D721Med (cell line): ENCODE results near the gene PLAAT5.
"Not testable (repeated sequence)": the region's sequence is repeated elsewhere in the genome, so short reads cannot be mapped to it uniquely, and the experiment has no call there.

Source experiments
- DNase-seq: peaks from one replicate; pipeline ENCODE4 v3.0.0; 2011; ENCODE audit warnings: low spot score; ENCODE audit not compliant: insufficient read length
- FAIRE-seq: peaks from 2 replicates; lab custom pipeline; 2011; peaks lifted over from hg19 to GRCh38; lab: Jason Lieb, UNC
- TF ChIP-seq, protein P1 (sequence below): IDR thresholded peaks from 2 replicates; pipeline ENCODE4 v1.5.1; 2012; ENCODE audit warnings: mild to moderate bottlenecking, control low read depth; ENCODE audit not compliant: insufficient read depth; ENCODE audit errors: missing control alignments

The PLAAT5 gene

DNA sequence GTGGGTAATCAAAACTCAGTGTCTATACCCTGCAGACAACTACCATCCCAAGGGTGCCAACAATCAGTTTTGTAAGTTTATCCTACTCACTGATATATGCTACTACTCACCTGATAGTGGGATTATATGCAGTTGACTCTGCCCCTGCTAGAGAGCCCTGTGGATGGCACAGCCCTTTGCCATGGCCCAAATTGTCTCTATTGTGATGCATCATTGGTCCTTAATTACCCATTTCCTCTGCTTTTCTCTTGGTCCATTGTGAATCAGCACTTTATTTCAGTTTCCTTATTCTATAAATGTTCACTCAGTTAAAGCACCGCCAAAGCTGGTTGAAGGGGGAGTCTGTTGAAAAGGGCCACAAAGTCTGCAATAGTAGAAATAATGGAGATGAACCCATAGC, 42.3 kb downstream of the PLAAT5 start:
- FAIRE-seq = no peak
- TF ChIP-seq, protein P1, sequence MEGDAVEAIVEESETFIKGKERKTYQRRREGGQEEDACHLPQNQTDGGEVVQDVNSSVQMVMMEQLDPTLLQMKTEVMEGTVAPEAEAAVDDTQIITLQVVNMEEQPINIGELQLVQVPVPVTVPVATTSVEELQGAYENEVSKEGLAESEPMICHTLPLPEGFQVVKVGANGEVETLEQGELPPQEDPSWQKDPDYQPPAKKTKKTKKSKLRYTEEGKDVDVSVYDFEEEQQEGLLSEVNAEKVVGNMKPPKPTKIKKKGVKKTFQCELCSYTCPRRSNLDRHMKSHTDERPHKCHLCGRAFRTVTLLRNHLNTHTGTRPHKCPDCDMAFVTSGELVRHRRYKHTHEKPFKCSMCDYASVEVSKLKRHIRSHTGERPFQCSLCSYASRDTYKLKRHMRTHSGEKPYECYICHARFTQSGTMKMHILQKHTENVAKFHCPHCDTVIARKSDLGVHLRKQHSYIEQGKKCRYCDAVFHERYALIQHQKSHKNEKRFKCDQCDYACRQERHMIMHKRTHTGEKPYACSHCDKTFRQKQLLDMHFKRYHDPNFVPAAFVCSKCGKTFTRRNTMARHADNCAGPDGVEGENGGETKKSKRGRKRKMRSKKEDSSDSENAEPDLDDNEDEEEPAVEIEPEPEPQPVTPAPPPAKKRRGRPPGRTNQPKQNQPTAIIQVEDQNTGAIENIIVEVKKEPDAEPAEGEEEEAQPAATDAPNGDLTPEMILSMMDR = no peak

DNA sequence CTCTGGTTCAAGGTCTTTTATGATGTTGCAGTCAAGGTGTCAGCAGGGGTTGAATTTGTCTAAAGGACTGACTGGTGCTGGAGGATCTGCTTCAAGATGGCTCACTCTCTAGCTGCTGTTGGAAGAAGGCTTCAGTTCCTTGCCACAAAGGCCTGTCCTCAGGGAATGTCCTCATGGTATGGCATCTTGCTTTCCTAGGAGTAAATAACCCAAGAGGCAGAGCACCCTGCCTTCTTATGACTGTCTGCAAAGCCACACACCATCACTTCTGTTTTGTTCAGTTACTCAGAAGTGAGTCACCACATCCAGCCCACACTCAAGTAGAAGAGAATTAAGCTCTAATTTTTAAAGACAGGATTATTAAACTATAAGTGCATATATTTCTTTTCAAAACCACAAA, 45.2 kb downstream of the PLAAT5 start:
- DNase-seq (no peak), FAIRE-seq (no peak)
- TF ChIP-seq, protein P1 = no peak

More for the DNA sequence above, 42.3 kb downstream of the PLAAT5 start:
- DNase-seq = no peak

DNA sequence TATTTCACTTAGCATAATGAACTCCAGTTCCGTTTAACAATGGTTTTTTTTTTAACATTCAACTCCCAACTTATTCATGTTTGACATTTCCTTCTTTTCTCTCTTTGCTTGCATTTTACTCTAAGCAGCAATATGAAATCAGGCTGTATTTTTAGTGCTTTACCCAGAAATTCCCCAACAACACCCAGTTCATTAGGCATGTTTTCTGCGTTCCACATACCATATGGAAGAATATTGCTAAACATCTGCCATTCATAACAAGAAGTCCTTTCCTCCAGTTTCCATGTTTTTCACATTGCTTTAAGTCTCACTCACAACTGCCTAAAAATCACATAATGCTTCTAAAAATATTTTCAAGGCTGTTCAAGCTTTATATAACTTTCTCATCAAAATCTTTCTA, 45.8 kb downstream of the PLAAT5 start:
- DNase-seq (no peak), FAIRE-seq (no peak)
- TF ChIP-seq, protein P1 = no peak

DNA sequence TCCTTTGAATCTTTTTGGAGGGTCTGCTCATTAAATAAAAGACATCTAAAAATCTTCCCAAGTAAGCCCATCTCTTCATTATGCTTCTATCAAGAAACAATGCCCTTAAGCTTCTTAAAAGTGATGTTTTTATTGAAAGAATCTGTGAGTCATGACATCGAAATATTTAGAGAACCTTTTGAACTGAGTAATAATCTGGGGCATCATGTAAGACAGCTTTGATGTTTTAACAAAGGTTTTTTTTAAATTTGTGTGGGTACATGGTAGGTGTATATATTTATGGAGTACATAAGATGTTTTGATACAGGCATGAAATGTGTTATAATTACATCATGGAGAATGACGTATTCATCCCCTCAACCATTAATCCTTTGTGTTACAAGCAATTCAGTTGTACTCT, 46.8 kb downstream of the PLAAT5 start:
- TF ChIP-seq, protein P1 = no peak
- FAIRE-seq = no peak
- DNase-seq = no peak

DNA sequence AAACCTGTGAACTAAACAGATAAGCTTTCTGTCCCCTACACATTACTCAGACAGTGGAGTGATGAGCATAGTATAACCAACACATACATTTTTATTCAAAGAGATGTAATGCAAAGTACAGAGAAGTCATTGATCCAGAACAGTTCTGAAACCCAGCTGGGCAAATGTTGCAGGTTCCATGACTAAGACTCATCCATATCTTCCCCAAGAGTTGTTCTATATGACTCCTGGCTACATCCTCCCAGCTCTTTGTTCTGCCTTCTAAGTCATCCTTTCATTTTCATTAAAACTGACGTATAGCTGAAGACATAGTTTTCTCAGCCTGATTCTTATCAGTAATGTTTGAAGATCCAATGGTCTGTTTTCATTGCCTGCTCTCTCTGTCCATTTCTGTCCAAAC, 47.3 kb downstream of the PLAAT5 start:
- no peak for FAIRE-seq
- TF ChIP-seq, protein P1 = no peak
- no peak for DNase-seq

- DNase-seq, FAIRE-seq: not testable (repeated sequence)
Observed at GRCh38 chr11:63435831-63436230, 55.1 kb downstream of the PLAAT5 start.

DNA sequence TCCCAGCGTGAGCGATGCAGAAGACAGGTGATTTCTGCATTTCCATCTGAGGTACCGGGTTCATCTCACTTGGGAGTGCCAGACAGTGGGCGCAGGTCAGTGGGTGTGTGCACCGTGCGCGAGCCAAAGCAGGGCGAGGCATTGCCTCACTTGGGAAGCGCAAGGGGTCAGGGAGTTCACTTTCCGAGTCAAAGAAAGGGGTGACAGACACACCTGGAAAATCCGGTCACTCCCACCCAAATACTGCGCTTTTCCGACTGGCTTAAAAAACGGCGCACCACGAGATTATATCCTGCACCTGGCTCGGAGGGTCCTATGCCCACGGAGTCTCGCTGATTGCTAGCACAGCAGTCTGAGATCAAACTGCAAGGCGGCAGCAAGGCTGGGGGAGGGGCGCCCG, 55.6 kb downstream of the PLAAT5 start:
- FAIRE-seq, DNase-seq: not testable (repeated sequence)

- not testable (repeated sequence) for DNase-seq, FAIRE-seq
Observed at GRCh38 chr11:63430731-63431130, 60.2 kb downstream of the PLAAT5 start.

- no peak for DNase-seq
- TF ChIP-seq, protein P1 = no peak
- FAIRE-seq = no peak
Observed at GRCh38 chr11:63427971-63428508, 62.9 kb downstream of the PLAAT5 start.
